Fibroblast of skin of left biceps (primary cell): ENCODE results near the gene FOXF1.

Experiments
- DNase-seq, 2 experiments: peaks; one replicate each; pipeline ENCODE4 v3.0.0-alpha.2; 2013; ENCODE audit warnings: low read depth in 2 of 2

The FOXF1 gene

DNA sequence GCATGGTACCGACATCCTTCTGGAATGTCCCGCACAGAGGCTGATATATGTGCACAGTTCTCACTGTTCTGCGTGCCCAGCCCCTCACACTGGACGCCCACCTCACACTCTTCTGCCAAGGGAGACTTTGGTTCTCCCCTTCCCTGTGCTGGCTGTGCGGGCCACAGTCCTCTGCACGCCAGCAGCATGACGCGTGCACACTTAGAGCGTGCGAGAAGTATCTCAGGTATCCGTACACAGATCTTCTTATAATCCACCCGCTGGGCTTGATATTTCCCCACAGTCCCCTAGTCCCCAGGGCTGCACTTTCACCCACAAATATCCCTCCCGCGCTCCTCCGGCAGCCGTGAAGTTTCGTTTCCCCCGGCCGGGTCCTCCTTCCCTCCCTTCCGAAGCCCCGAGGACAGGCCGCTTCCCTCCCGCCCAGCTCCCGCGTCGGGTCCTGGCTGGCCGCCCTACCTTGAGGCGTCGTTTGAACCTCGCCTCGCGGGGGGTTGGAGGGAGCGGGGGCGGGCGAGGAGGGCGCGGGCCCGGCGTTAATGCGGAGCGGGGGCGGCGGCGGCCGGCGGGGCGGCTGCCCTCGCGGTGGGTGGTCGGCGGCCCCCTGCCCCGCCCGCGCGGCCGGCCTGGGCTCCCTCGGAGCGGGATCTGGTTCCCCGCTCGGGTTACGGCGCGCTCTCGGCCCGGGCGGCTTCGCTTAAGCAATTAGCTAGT is 5.0 kb upstream of the FOXF1 start:
- no peak for DNase-seq

DNA sequence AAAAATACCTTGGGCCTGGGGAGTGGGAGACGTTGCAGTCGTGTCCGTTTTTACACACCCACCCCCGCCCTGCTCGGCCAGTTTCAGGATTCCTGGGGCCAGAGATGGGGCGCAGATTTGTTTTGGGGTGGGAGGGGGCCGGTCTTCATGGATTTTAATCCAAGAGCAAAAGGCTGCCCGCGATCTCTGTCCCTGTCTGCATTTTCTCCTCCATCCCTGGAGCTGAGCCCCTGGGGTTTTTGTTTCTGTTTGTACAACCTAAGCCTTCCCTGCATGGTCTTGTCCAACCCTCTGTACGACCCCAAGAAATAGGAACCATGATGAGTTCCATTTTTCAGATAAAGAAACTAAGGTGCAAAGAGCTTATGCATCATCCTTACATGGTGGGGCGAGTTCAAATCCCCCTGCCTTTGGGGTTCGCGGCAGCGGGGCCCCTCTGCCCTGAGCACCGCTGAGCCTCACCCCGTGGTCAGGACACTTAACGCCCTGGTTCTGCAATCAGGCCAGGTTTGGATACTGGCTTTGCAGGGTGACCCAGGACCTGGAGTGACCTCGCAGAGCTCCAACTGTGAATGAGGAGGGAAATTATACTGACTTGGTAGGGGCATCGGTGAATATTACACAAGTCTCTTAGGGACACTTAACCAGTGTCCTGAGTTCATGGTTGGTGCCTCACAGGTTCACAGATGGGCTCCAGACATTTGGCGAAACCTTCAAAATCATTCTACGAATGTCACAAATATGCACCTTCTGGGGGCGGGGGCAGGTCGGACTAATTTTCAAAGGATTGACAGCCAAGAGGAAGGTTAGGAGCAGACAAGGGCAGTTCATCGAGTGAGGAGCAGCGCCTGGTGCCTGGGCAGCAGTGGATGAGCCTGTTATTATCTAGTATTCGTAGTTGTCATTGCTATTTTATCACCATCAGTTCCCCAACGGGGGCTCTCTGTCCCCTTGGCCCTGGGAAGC is 4.1 kb upstream of the FOXF1 start:
- no peak for DNase-seq

DNA sequence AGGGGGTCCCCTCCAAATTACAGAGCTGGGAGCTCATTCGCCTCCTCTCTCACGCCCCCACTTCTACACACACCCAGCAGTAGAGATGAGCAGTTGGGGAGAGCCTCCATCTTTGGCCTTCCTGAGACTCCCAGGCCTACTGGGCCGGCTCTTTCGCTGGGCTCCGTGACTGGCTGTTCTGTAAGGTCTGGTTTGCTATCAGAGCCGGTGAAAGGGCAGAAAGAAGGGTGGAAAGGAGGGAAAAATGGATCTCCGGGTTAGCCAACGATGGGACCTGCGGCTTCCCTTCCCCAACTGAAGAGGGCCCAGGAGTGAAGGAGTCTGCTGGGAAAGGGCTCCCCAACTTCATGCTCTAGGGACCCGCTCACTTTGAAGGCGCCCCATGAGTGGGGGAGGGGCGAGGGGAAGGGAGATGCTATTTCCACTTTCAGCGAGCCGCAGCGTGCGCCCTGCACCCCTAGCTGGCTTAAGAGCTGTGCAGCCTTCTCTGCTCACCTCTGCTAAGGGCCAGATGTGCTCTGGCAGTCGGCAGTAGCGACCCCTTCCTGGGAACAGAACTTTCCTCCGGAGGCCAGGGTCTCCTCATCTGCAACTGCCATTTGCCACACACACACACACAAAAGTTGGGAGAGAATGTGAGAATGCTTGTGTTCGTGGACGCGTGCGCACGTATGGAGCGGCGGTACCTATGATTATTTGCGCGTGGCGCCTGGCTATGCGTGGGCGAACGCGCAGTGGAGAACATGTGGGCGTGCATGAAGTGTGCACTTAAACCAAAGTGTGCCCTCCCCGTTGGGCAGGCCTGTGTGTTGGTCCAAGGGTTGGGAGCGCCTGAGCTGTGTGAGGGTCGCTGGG is 2.9 kb upstream of the FOXF1 start:
- no peak for DNase-seq

DNA sequence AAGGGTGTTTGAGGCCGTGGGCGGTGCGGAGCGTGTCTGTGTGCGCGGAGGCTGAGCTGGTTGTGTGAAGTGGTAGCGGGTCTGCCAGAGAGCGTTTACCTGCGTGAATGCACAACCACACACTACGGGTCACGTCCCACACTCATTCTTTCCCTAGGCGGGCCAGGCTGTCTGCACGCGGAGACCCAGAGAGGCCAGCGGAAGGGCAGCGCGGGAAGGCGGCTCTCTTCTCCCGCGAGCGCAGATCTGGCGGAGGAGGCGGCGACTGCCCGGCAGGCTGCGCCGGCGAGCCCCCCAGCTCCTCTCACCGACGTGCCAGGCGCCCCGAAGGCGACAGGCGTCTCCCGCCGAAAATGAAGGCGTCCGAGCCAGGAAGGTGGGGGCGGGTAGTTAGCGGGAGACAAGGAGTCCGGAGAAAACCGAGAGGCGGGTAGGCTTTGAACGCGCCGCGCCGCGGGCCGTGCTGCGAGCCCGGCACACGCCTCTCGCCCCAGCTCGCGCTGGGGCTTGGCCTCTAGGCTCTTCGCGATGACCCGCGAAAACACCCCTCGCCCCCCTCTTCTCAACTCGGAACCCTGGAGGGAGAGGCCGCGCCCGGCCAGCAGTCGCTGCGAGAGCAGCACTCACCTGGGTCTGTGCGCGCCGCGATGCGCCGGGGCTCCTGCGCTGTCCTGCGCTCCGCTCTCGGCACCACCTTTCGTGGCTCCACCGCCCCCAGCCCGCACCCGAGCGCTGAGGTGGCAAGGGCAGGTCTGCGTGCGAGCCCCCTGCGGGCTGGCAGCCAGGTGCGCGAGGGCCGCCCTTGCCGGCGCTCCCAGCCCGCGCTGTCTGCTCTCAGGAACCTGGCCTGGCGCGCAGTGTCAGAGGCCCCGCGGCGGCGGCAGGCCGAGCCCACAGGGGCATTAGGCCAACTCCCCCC is 2.0 kb upstream of the FOXF1 start:
- DNase-seq, result no peak

DNA sequence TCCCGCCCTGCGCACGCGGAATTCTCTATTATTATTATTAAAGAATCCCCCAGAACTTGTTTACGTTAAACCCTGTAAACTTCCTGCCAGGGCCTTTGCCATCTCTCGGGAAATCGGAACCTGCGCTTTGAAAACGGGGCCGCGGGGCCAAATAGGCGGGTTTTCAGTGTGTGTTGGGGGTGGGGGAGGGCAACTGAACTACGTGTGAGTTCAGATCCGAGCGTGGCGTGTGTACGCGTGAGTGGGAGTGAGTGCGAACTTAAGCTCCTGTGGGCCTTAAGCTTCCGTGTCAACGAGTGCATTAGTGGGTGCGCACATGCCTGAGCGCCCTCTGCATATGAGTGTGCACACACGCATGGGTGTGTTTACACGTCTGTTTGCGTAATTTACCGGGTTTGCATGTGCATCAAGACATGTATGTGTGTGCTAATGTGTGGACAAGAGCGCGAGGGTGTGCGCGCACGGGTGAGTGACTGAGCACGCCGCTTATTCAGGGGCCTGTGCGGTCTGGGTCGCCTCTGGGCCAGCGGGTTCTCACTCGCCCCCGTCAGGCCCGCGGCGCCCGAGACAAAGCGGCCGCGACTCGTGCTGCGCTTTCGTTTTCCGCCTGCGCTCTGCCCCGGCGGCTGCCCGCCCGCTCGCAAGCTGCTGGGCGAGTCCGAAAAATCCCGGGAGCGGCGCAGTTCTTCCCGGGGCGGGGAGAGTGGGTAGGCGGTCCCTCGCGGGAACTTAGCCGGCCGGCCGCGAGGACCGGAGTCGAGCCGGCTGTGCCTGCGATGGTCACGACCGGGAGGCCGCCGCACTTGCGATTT is 1.2 kb upstream of the FOXF1 start:
- no peak for DNase-seq

DNA sequence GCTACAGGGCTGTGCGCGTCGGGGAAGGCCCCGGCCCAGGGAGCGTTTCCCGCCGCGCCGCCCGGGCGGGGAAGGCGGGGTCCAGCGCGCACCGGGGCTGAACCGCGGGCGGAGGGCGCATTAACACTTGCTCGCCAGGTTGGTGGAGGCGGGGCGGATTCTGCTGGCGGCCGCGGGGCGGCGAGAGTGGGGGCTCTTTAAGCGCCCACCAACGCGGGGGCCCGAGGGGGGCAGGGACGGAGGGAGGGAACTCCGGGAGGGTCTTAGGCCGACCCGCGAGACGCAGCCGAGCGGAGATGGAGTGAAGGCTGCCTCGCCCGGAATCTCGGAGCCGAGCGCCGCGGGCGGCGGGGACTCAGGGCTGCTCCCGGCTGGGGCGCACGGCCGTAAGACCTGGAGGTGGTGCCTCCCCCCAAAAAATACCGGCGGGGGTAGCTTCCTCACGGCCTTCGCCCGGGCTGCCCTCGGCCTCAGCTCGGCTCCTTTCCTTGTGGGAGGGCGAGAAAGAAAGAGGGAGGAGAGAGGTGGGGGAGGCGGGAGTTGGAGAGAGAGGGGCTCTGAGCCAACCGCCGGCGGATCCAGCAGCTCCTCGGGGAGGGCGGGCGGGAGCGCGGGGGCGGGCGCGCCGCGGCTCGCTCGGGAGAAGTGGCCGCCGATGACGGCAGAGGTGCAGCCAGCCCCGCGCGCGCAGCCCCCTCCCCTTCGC is 415 bp upstream of the FOXF1 start:
- DNase-seq, result peak; percentile 58 to 62

DNA sequence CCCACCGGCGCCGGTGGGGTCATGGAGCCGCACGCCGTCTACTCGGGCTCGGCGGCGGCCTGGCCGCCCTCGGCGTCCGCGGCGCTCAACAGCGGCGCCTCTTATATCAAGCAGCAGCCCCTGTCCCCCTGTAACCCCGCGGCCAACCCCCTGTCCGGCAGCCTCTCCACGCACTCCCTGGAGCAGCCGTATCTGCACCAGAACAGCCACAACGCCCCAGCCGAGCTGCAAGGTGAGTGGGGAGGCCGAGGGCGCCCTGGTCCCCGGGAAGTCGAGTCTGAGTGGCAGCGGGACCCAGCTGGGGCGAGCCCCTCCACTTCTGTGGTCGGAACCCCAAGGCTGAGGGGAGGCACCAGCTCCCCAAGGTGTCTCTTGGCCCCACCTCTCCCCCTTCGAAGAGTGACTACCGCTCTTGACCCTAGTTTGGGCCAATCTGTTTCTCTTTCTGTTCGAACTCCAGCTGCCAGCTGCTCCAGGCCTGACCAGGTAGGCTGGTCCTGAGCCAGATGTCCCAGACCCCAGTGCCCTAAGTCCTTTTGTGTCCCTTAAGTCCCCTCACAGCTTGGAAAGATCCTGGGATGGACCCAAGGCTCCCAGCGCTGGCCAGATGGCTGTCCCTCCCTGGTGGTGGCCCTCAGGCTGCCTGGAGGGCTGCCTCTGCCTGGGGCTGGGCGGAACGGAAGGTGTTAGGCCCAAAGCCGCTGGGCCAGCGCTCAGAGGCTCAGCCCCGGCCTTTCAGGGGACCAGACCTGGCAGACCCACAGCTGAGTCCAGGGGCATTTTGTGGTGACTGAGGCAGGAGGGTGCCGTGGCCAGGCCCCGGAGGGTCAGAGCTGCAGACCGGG is 1.2 kb downstream of the FOXF1 start:
- no peak for DNase-seq

DNA sequence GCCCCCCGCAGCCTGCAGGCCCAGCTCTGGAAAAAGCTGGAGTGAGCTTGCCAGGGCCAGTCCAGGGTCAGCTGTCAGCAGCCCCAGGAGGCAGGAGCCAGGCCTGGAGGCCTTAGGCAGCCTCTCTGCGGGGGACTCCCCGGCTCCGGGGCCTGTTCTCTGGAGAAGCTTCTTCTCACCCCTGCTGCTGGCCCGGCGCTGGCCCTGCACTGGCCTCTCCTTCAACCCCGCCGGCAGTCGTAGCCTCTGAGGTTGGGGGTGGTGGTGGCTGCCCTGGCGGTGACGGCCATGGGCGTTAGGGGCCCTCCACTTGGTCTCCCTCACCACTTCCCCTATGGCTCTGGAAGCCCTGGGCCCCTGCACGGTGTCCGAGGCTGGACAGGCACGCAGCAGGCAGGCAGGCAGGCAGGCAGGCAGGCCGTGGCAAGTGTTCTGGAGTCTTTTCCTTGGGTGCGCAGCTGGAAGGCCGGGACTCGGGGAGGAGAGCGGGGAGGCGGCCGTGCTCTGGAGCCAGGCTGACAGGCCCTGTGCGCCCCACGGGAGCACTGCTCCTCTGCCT is 2.1 kb downstream of the FOXF1 start:
- no peak for DNase-seq

DNA sequence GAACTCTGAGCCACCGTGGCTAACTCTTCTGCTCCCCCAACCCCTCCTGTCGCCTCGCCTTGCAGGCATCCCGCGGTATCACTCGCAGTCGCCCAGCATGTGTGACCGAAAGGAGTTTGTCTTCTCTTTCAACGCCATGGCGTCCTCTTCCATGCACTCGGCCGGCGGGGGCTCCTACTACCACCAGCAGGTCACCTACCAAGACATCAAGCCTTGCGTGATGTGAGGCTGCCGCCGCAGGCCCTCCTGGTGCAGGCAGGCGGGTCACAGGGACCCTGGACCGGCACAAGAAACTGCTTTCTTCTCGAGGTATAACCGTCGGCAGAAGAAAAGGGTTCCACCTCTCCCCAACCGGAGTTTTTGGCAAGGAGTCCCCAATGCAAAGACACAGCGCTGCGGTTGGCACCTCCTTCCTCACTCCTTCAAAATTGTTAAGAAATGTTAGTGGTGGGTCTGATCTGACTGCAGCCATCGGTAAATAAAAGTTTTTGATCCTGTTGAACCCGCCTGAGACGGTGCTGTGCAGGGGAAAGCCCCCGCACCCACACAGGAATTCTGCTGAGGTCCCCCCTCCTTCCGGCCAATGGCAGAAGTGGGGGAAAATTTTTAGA is 2.6 kb downstream of the FOXF1 start:
- no peak for DNase-seq

DNA sequence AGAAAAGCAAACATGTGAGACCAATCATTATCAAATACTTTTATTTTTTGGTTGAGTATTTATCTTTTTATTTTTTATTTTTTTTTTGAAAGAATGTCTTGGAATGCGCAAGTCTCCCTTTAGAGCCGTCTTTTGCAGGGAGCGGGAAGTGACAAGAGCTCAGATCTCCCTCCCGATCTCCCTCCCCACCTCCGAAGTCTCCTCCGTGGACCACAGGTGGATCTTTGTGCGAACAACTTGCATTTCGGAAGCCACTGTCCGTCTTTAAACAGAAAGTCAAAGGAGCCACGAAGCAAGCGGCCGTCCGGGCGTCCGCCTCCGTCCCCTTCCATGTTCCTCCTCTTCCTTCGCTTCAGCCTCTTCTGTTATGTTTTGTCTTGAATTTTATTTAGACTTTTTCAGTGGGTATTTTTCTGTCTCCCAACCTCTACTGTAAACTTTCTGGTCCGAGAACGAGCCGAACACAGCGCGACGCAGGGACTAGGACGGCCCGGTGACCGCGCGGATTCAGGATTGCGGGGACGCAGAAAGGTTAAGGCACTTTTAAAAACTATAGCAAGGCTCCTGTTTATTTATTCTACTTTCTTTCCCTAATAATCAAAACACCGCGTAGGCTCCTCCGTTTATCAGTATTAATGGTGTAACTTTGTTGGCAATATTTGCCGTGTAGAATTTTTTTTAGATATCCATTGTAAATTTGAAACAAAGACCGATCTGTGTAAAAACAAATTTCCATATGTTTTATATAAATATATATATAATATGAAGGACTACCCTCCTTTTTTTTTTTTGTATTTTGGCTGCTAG is 3.3 kb downstream of the FOXF1 start:
- no peak for DNase-seq

DNA sequence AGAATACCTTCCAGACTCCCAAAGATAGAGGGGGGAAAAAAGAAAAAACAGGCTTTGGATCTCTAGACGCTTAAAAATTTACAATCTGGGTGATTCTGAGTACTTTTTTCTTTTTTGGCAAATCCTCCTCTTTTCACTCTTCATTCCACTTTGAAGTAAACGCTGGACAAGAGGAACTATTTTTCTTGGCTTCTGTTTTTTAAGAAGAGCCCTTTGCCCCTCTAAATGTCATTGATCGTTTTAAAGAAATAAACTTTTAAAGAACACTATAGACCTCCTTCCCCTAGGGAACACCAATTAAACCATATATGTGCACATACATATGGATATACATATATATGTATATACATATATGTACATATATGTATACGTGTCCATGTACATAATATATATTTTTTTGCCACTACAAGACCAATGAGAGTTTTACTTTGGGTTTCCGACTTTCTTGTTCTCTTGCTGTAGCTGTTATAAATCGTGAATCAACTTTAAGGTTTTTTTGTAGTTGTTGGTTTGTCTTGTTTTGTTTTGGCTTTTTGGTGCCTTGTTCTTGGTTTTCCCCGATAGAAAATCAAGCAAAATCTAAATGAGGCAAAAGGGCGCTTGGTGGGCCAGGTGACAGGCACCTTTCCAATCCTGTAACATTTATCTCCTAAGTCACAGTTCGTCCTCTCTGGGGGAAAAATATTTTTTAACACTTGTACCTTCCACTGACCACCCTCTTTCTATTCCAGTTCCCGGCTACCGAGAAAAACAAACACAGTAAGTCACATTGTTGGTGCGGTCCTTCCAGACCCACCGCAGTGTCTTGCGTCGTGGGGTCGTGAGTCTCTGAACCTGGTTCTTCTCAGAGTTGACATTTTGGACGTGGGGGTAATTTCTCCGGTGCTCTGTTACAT is 4.4 kb downstream of the FOXF1 start:
- no peak for DNase-seq

DNA sequence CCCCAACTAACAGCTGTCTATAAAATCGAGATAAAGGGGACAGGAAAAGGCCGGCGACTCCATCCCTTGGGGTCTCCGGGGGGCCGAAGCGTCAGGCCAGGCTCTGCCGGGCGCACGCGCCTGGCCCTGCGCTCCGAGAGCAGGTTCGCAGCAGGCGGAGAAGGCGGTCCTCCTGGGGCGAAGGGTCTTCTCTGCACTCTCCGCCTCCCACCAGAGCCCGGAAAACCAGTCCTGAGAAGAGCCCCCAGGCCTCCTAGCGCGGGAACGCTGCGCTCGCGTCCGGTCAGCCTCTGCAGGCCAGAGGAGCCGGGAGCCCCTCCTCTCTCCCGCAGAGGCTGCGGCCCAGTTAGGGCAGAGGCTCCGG is 5.1 kb downstream of the FOXF1 start:
- no peak for DNase-seq

DNA sequence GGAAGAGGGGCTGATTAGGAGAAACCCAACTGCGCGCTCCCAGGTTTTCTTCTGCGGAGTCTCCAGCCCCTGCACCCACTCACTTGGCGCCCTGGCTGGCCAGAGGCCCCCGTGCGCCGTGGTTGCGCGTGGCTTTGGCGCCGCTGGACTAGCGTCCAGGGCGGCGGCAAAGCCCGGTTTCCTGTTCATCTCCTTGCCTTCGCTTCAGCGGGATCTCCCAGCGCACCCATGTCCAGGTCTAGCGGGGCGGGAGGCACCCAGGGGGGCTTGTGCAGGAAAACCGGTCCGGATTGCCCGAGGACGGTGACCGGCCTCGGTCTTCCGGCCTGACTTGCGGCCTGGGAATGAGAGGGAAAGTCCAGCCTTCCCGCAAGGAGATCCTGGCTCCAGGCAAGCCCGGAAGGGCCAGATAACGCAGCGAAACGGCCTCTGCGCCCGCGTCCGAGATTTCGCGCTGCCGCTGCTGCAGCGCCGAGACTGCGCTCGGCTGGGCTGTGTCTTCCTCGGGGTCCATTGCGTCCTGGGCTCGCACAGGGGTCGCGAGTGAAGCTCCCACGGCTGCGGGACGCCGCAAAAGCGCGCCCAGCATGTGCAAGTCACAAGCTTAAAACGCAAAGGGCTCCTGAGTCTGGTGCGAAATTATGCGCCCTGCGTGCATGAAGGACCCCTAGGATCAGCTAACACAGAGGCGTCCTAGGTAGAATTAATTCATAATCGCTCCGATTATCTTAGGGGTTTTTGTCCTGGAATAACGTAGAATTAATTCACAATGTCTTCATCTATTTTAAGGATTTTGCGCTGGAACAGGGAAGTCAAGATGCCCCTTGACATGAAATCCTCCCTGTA is 5.7 kb downstream of the FOXF1 start:
- no peak for DNase-seq

DNA sequence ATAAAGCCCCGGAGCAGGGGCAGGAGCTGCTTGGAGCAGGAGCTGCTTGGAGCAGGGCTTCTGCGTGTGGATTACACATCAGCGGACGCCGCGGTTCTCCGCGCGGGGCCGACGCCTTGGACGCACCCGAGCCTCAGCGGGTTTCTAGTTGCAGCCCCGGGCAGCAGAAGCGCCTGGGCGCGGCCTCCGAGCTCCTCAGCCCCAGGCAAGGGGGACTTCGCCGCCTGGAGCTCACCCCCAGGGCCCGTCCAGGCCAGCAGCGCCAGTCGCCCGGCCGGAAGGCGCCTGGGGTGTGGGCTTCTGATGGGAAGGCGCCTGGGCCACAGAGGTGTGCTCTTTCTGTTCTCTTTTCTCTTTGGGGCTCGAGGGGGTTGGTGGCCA is 6.3 kb downstream of the FOXF1 start:
- DNase-seq, result no peak

DNA sequence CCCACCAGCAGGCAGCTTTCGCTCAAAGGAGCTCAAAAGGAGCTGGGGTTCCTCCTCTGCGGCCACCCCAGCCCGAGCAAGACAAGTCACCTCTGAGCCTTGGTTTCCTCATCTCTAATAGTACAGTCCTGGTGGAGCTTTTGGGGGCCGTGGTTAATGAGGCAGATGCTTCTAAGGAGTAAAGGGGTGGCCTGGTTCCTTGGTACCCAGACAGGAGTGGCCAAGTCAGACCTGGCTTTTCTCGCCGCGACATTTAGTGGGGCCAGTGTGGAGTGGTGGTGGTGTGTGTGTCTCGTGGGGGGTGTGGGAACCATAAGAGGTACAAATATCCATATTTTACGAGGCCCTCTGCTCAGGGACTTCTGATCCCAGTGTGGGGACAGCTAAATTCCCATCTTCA is 6.7 kb downstream of the FOXF1 start:
- no peak for DNase-seq
